Breast epithelium (tissue), 4 donors: ENCODE measurements around the gene RBCK1. TPM values are rescaled to one million over a fixed set of nuclear protein-coding genes. Genes with fewer than 3 reads are reported as not detected.

Experiments
- DNase-seq, 2 donors: peaks; one replicate each; pipeline ENCODE4 v3.0.0-alpha.2; 2019; ENCODE audit warnings: low spot score in 2 of 2
- H3K27ac ChIP-seq, 2 donors: fragments of 200-600 bp; sonication (generic) in 1 of 2; one replicate each; pipeline ENCODE4 v1.5.1; 2016 to 2019; ENCODE audit warnings: mild to moderate bottlenecking in 1 of 2
- H3K27me3 ChIP-seq, 2 donors: fragments of 200-600 bp; sonication (generic) in 1 of 2; one replicate each; pipeline versions ENCODE4 v1.5.1 to v1.6.0; 2017 to 2019; ENCODE audit warnings: control low read depth in 1 of 2, mild to moderate bottlenecking in 1 of 2
- H3K36me3 ChIP-seq: fragments of 200-600 bp; one replicate; pipeline ENCODE4 v1.5.1; 2019
- H3K4me1 ChIP-seq, 2 donors: fragments of 200-600 bp; sonication (generic); one replicate each; pipeline ENCODE4 v1.5.1; 2016 to 2019; ENCODE audit warnings: control low read depth in 1 of 2
- H3K4me3 ChIP-seq, 3 donors: fragments of 200-600 bp; sonication (generic); 1 replicate in 2 of 3; 2 replicates in 1 of 3; pipeline ENCODE4 v1.5.1; 2016 to 2019; ENCODE audit warnings: mild to moderate bottlenecking in 3 of 3, moderate library complexity in 2 of 3
- H3K9me3 ChIP-seq, 2 donors: fragments of 200-600 bp; sonication (generic) in 1 of 2; one replicate each; pipeline ENCODE4 v1.5.1; 2016 to 2019; ENCODE audit warnings: control low read depth in 1 of 2
- POLR2A ChIP-seq: fragments of 450-650 bp; IDR thresholded peaks from one replicate; pipeline ENCODE4 v1.6.1; 2016; ENCODE audit warnings: antibody characterized with exemption, mild to moderate bottlenecking, moderate library complexity
- POLR2AphosphoS5 ChIP-seq, 3 donors: sonication (generic); formaldehyde crosslinking; IDR thresholded peaks; one replicate each; pipeline ENCODE4 v1.6.1; 2017; ENCODE audit warnings: antibody characterized with exemption in 3 of 3
- intact Hi-C: fragments of 100-400 bp; cut with DNase I; formaldehyde crosslinking; loops from one replicate; pipeline ENCODE4 v1.15.1; 2023; ENCODE audit warnings: low total_unique reads
- total RNA-seq, 3 donors: library from RNA; depleted of rRNA; stranded (reverse); fragments of >200 nt; gene quantifications; one replicate each; pipeline ENCODE4 v1.1.0, GENCODE V29; 2016
- TF ChIP-seq, protein P1 (sequence below), 3 donors: fragments of 450-650 bp; IDR thresholded peaks; one replicate each; pipeline ENCODE4 v1.5.1; 2016 to 2017; ENCODE audit warnings: antibody characterized with exemption in 3 of 3, mild to moderate bottlenecking in 3 of 3, moderate library complexity in 3 of 3

The RBCK1 gene
- total RNA-seq, result 10 to 100 TPM; 61.3 to 69.5 (median 66.2) TPM

DNA sequence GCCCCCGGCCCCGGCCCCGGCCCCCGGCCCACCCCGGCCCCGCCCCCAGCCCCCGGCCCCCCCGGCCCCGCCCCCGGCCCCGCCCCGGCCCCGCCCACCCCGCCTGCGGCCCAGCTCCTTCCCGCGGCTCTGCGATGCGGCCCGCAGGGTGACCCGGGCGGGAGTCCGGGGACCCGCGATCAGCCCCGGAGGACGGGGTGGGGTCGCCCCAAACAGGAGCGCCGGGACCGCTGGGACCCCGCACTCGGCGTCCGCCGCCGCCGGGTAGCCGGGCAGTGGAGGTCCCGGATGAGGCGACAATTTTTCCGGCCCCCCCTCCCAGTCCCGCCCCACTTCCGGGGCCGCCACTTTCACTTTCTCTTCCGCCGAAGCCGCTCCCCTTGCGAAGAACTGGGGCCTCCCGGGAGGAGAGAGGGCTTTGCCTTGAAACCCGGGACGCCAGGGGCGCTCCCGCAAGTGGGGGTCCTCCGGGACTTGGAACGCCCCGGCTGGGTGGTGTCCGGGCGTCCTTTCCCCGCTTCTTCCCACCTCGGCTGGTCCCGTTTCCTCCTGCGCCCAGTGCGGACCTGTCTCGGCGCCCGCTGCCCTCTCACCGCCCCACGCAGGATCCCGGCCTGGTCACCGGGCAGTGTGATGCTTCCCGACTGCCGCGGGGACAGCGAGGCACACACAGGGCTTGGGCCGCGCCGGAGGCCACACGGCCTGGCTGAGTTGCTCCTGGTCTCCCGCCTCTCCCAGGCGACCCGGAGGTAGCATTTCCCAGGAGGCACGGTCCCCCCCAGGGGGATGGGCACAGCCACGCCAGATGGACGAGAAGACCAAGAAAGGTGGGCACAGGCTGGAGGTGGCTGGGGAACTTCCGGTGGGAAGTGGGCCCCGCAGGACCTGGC, at the start of gene RBCK1:
RBCK1 (plus strand) TSS at position 347 of the 890 bp plus-strand sequence; CDS start at position 806, 459 bp downstream.
- no peaks in the 10 kb centered on the region for H3K27me3 ChIP-seq
- intact Hi-C loops, result loop anchor here (10.0 kb wide), 1 partner anchor 53 kb away; no protein-coding TSS in a partner anchor

DNA sequence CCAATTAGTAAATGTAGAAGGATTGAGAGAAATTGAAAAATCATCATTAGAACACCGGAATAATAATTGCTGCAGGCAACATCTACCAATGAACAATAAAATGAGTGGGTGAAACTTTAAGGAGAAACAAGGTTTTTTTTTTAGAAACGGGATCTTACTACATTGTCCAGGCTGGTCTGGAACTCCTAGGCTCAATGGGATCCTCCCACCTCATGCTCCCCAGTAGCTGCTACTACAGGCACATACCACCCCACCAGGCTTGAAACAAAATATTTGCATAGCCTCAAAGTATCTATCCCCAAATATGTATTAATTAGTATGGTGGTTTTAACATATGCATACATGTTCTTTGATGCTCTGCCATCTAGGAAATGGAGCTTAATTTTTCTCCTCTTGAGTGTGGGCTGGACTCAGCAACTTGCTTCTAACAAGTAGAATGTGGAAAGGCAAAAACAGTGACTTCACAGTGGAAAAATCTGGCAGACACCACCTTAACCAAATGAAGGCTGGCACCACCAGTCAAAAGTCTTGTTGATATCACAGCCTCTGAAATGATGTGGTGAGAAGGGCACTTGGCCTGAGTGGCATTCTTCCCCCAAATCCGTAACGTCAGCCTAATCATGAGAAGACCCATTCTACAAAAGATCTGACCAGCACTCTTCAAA, 49.1 kb upstream of the RBCK1 start:
- DNase-seq, result no peak
- Histone ChIP-seq H3K9me3 (no peaks in the 10 kb centered on the region), H3K27ac (no peak overlapping the region), H3K27me3 (no peaks in the 10 kb centered on the region), H3K4me1 (no peaks in the 10 kb centered on the region), H3K36me3 (no peaks in the 10 kb centered on the region), H3K4me3 (no peak overlapping the region)
- intact Hi-C loops, result loop anchor here (10.0 kb wide), 1 partner anchor 46 kb away; the partner anchor contains the start of gene RBCK1
- TF ChIP-seq, protein P1, sequence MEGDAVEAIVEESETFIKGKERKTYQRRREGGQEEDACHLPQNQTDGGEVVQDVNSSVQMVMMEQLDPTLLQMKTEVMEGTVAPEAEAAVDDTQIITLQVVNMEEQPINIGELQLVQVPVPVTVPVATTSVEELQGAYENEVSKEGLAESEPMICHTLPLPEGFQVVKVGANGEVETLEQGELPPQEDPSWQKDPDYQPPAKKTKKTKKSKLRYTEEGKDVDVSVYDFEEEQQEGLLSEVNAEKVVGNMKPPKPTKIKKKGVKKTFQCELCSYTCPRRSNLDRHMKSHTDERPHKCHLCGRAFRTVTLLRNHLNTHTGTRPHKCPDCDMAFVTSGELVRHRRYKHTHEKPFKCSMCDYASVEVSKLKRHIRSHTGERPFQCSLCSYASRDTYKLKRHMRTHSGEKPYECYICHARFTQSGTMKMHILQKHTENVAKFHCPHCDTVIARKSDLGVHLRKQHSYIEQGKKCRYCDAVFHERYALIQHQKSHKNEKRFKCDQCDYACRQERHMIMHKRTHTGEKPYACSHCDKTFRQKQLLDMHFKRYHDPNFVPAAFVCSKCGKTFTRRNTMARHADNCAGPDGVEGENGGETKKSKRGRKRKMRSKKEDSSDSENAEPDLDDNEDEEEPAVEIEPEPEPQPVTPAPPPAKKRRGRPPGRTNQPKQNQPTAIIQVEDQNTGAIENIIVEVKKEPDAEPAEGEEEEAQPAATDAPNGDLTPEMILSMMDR (IDR thresholded peaks at IDR 0.05), result no peak
- TF ChIP-seq POLR2AphosphoS5 (IDR thresholded peaks at IDR 0.05), result no peak
- no peak for TF ChIP-seq POLR2A

More for the DNA sequence above, at the start of gene RBCK1:
- DNase-seq, result peak; percentile 70 to 84
- TF ChIP-seq, protein P1 (IDR thresholded peaks at IDR 0.05), result no peak
- TF ChIP-seq POLR2A, result peak; percentile 31
- TF ChIP-seq POLR2AphosphoS5 (IDR thresholded peaks at IDR 0.05), result peak; percentile 69 to 81 (median 76)
- no peaks in the 10 kb centered on the region for H3K9me3 ChIP-seq
- peaks cover 0 to 8% of the 10 kb centered on the region in 2 donors for H3K4me1 ChIP-seq
- no peaks in the 10 kb centered on the region for H3K36me3 ChIP-seq
- H3K27ac ChIP-seq, result peak within 1 kb of the TSS; percentile 95 to 98
- peak within 1 kb of the TSS; percentile 96 to 100 (median 98) for H3K4me3 ChIP-seq

DNA sequence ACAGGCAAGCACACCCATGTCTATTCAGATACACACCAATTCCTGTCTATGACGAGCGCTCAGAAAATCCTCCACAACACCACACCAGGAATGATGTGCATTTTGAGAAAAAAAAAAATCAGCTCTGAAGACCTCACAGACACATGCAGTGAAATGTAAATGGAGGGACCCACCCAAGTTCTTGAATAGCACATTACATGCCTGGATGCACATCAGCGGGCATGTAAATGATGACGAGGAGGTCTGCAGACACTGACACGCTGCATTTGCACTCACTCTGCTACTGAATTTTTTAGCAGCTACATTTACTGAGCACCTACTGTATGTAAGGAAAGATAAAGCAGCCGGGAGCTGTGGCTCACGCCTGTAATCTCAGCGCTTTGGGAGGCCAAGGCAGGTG, 46.5 kb upstream of the RBCK1 start:
- Histone ChIP-seq H3K27ac (no peak overlapping the region), H3K36me3 (no peaks in the 10 kb centered on the region), H3K4me3 (no peak overlapping the region), H3K9me3 (no peaks in the 10 kb centered on the region), H3K4me1 (peaks cover 0 to 4% of the 10 kb centered on the region in 2 donors), H3K27me3 (no peaks in the 10 kb centered on the region)
- intact Hi-C loops, result no loop called here
- TF ChIP-seq POLR2AphosphoS5 (IDR thresholded peaks at IDR 0.05), result no peak
- TF ChIP-seq, protein P1 (IDR thresholded peaks at IDR 0.05), result no peak
- TF ChIP-seq POLR2A, result no peak
- DNase-seq, result no peak

DNA sequence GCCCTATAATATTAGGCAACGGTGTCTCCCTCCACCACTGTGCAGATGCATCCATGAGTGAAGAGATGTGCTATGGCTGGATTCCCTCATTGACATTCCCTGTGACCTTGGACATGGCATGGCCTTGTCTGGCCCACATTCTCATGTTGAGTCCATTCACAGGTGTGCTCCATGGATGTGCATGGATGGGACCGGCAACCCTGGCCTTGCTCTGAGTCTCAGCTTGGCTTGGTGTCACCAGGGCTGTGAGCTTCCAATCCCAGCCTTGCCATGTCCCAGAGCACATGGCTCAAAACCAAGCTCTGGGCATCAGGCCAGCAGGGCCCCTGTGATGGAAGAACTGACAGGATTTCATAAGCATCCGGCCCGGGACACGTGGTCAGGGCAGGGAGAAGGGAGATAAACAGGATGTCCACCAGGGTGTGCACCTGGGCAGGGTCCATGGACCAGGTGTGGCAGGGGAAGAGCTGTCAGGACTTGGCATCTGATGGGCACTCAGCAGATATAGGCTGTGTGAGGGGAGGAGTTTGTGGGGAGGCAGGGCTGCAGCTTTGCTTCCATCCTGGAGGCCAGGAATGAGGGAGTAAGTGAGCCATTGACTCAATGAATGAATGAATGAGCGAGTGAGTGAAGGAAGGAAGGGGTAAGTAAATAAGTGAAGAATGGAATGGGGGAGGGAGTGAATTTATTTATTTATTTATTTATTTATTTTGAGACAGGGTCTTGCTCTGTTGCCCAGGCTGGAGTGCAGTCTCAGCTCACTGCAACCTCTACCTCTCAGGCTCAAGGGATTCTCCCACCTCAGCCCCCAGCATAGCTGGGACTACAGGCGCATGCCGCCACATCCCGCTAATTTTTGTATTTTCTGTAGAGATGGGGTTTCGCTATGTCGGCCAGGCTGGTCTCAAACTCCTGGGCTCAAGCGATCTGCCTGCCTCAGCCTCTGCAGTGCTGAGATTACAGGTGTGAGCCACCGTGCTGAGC, 45.5 kb upstream of the RBCK1 start:
- TF ChIP-seq, protein P1 (IDR thresholded peaks at IDR 0.05), result peak; percentile 34 to 78 (median 65)
- TF ChIP-seq POLR2AphosphoS5 (IDR thresholded peaks at IDR 0.05) (peak; percentile 45 to 77 (median 74)), POLR2A (no peak)
- Histone ChIP-seq H3K4me1 (peaks cover 0 to 4% of the 10 kb centered on the region in 2 donors), H3K9me3 (no peaks in the 10 kb centered on the region), H3K27ac (peak overlapping the region in 1 of 2 donors; percentile 25), H3K36me3 (no peaks in the 10 kb centered on the region), H3K4me3 (no peak overlapping the region), H3K27me3 (no peaks in the 10 kb centered on the region)
- peak; percentile 80 to 96 for DNase-seq
- intact Hi-C loops, result no loop called here
